ENCODE measurements around the gene SCG5.

SCG5 gene

DNA sequence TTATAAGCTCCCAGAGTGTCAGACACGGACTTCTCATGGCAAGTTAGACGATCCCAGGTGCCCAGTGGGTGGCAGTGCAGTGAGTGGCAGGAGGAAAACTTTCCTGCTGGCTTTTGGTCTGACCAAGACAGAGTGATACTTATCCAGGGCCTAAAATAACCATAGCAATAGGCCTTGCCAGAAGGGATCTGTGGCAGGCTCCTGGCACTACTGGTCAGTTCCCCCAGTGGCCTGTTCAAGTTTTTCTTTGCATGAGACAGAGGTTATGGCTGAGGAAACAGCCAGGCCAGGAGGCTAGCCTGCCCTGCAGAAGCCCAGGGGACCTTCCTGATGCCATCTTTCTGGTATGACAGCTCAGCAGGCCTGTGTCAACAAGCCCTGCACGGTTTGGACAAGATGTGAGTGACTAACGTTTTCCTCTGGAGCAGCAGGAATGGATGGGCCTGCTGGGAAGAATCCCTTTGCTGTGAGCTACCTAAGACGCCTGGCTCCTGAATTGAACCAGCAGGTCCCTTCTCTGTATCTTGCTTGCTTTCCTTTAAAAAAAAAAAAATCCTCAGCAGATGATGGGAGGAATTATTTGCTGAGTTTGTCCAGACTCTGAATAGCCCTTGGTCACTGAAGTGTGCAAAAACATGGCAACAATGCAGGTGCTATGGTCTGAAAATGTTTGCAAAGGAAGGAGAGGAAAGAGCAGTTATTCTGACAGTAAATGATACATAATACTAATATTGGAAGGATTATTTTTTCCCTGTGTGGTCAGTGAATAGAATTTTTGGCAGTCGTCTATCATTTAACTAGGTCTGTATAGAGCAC lies 18.0 kb downstream of the SCG5 start:
- no peak for DNase-seq

DNA sequence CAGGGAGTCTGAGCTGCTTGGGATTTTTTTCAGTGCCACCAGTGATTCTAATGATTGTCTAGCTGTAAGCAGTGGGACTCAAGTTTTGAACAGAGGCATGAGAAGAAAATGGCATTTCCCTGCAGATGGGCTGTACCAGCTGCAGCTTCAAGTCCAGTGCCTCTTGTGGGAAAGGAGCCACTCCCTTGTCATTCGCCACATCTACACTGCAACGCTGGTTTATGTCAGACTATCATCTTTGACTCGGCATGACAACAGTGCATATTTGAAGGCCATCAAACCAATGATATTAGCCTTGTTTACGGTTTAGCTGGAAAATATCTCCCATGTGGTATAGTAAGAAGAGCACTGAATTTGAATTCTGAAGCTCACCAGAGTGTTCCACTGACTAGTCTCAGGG lies 22.2 kb downstream of the SCG5 start:
- no peak for DNase-seq

DNA sequence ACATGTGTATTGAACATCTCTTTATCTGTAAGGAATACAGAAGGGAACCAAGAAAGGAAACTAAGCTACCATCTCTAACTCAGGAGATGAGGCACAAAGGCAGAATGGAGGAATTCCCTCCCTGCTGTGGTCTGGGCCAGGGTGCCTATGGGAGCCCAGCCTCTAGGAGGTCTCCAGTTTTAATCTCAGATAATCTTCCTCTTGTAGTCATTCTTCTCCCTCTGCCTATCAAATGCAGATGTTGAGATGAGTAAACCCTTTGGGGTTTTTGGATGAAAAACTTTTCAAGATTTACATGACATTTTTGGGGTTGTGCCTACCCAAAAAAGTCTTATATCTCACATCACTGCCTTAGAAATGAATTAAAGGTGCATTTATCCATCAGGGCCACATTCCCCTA lies 23.3 kb downstream of the SCG5 start:
- no peak for DNase-seq

DNA sequence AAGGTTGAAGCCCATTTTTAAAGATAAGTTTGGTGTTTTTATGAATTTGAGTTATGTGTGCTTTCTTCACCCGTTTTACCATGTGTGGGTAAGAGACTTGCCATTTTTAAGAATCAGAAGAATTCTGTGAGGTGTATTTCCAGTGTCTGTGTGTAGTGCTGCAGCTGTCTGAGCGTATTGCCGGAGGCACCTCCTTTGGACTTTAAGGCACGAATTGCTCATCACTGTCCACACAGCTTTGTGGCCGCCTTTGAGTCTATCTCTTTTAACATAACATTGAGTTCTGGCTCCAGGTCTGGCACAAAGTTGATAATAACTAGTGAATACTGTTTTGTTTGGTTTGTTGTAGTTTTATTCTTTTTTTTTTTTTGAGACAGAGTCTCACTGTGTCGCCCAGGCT lies 25.8 kb downstream of the SCG5 start:
- DNase-seq = no peak

DNA sequence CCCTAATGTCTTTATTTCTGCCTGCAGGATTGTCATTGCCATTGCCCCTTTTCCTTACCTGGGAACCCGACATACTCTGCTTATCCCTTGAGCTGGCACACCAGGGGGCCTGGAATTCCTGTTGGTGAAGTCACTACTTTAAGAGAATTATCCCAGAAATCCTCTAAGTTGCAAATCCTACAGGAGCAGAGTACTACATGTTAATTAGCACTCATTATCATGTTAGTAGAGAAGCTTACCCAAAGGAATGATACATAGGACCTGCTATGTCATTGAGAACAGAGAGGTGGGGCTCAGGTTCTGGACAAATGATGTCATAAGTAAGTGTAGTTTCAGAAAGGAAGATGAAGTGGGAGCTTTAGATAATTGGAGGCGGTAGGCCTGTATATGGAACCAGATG lies 27.4 kb downstream of the SCG5 start:
- no peak for DNase-seq

DNA sequence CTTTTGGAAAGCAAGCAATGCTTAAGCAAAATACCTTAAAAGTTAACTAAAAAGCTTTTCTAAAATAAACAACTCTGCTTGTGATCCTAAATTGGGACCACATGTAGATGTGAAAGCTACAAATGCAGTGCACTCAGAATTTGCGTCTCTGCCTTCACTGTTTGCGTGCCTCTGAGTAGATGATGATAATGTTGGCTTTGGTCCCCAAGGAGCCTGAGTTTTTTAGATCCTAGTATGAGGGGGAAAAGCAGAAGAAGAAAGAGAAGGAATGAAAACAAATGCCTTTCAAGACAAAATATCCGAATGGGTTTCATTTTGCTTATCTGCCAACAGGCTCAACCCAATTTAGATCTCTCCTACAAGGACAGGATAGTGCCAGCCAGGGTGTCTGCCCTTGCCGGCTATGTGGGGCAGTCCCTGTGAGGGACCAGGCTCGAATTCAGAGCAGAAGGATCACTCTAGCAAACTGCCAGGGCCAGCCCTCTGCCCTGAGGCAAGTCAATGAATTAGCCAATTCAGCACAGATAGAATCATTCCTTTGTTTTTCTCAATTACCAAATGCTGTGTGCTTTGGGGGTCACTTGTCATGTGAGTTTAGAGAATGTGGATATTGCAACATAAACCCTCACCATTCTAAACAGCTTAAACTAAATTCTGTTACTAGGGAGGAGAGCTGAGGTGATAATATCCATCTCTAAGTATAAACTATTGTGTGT lies 28.5 kb downstream of the SCG5 start:
- no peak for DNase-seq

DNA sequence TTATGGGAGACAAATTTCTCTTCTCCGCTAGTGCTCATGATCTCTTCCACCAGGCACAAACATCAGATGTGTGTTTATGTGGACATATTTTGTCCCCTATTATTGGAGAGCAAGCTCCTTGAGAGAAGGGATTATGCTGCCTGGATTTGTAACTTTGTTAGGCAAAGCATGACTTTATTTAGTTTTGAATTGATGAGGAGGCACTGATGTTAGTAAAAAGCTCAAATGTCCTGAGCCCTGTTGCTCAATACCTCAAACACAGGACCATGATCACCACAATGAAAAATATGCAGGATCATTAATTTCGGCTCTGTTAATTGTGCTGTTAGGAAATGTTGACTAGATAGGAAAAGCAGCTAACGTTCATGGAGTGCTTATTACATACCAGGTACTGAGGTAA lies 29.1 kb downstream of the SCG5 start:
- DNase-seq = no peak

DNA sequence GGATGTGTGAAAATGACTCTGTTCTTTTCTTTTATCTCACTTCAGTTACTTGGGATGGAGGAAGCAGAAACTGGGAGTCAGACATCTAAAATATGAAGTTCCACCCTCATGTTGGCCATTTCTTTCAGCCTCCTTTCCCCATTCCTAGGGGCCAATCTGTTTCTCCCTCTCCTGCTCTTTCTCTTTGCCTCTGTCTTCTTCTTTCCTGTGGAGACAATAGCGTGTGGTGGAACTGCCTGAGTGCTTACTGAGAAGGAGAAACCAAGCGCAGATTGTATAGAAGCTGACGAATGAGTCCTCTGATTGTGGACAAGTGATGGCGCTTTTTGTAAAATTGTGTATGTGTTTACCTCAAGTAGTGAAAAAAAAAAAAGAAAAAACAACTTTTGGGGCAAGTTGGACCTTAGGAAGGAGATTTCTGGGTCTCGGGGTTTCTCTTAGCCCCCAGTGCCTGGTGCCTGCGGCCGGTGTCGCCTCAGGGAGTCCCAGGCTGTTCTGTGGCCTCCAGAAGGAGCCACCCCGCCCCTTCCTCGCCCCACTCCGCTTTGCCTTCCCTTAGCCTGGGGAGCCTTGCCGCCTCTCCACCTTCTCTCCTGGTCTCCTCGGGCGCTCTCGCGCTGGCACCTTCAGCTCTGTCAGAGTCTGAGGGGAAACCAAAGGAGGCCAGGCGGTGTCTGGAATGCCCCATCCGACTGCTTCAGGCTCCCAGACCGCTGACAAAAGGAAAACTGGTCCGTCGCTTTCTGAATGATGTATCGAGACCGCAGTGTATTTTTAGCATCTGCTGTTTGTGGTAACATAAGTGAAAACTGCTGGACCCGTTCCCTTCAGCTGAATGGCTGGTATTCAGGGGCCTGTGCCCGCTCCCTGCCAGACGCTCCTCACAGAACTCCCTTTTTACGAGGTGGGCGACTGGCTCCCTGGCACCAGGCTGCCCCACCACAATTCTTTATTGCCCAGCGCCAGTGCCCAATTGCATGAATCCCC lies 30.1 kb downstream of the SCG5 start:
- no peak for DNase-seq

DNA sequence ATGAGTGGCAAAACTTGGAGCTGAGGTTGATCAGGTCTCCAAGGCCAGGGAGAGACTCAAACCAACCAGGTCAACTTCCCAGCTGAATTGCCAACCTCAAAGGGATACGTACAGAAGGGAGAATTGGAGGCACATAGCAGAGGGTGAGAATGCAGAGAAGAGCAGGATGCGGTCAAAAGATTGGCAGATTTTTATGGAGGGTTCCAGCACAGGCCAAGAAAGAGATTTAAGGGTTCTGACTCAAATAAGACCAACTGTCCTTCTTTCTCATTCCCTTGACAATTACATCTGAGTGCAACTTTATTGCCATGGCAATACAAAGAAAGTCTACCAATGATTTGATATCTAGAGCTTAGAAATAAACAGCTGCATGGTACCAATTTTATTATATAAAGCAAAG lies 33.2 kb downstream of the SCG5 start:
- DNase-seq = no peak

DNA sequence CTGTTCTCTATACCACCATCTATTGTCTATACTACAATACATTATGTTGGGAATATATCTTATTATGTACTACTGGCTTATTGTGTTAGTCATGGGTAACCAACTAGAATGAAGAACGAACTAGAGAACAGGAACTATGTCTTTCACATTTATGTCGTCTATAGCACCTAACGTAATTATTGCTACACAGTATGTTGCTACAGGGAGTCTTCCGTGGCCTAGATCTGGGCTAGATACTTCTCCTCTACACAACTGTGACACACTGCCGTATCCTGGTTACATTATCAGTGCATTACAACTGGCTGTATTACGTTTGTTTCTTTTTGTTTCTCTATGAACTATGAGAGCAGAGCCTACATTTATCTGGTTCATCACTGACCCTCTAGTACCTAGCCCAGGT lies 34.0 kb downstream of the SCG5 start:
- no peak for DNase-seq

DNA sequence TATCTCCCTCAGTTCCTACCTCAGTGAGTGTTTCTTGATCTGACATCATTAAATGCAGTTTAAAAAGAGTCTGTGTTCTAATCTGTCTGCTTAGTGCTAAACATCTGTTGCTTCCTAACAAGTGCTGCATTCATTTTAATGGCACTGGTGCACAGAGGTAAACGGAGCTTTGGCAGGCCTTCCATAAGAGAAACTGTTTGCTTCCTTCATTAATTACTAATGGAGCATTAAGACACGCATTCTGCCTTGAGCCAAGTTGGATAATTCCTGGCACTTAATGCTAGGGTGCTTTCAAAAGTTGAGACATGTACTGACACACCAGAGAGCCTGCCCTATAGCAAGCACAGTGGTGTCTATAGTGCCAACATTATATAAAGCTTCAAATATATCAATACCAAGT lies 34.7 kb downstream of the SCG5 start:
- DNase-seq = no peak

DNA sequence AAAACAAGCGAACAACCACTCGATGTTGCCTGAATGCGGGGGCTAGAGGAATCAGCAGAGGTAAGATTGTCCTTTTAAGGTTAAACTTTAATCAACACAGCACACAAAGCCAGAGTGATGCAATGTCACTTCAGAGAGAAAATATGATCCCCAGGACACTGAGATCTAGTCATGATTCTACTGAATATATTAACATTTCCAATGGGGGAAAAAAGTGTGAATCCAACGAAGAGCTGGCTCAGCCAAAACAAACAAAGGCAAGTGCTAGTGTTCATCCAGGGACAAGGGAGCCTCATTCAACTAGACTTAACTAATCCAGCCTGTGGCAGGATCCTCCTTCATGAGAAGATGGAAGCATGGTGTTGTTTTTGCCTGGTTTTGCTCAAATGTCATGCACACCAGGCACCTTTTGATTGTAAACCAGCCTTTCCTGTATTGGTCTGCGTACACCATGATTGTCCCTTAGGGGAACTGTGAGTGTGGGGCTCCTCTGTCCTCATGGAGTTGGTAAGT lies 35.8 kb downstream of the SCG5 start:
- no peak for DNase-seq

DNA sequence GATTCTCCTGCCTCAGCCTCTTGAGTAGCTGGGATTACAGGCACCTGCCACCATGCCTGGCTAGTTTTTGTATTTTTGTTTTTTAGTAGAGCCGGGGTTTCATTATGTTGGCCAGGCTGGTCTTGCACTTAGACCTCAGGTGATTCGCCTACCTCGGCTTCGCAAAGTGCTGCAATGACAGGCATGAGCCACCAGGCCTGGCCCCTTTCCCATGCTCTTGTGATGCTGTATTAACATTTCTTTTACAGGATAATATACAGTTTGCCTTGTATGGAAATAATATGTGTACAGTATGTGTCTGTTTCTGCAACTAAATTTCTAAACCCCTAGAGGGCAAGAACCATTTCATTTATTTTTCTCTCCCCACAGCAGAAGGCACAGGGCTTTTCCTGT lies 37.8 kb downstream of the SCG5 start:
- no peak for DNase-seq

DNA sequence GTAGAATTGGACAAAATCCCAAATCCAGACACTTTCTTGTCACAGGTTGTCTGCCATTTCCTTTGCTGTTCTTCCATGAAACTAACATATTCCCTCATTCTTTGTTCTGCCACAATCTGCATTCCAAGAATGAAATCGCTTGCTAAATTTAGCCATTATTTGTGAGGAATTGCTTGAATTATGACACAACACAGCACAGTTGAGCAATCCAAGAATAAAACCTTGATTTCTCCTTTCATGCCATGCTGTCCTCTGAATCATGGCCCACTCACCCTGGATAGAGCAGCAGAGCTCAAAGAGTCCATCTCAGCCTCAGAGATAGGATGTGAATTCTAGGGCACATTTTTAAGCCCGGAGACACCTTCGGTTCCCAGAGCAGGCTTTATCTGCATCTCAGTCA lies 41.1 kb downstream of the SCG5 start:
- DNase-seq = no peak

DNA sequence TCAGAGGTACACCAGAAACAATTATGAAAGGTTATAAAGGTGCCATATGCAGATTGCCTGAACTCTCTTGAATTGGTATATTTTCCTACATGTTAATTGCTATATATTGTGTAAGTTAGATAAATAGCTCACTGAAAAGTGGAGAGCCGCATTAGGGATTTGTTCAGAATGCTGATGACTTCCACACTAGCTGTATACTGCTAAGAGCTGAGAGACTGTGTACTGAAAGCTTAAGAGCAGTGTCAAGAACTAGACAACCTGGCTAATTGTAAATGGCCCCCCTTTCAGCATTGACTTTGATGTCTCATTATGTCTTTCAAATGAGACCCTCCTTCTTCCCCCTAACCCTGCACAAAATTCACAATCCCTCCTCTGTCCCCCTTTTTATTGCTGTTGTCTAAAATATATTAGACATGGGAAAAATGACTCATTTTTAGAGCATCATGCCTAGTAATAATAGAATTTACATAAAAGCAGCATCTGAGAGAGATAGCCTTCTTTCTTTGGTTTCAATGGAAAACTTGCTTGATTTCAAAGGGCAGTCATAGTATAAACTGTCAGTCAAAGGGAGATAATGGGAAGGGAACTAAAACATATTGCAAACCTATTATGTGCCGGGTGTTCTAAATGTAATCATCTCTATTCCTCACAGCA lies 41.6 kb downstream of the SCG5 start:
- DNase-seq = no peak

DNA sequence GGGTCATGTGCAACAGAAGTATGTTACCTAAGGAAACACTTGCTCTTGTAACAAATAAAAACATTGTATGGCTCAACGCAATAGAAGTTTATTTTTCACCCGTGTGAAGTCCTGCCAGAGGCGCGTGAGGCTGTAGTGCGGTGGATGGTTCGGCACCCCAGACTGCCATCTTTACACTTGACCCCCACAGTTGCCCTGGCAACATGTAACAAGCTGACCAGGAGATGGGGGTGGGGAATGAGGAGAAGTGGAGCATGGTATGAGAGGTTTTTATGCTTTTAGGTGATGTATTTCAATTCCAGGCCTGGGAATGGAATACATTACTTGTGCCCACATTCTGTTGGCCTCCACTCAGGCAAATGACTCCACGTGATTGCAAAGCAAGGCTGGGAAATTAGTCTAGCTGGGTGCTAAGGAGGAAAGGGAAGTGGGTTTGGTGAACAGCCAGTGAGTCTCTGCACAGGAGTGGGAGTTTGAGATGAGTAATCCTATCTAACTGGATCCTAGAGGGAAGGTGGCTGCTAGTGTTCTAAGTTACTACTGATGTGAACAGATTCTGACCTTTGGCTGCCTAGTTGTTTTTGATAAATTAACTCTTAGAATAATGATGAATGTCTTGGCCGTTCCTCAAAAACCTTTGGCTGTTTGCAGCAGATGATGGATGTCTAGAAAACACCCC lies 42.5 kb downstream of the SCG5 start:
- no peak for DNase-seq

DNA sequence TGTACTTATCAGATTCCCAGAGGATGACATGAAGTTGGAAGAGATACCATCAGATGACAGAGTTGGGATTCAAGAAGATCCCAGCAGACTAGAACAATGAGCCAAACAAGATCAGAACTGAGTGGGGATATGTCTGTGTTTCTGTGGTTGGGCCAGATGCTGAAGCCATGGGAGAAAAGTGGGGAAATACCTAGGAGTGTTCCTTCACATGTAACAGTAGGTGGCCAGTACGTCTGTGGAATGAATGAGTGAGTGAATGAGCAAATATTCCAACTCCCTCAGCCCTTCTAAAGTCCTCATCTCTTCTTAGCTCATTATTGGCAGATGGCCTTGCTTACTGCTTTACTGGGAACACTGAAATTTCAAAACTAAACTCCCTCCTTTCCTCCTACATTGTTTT lies 44.1 kb downstream of the SCG5 start:
- no peak for DNase-seq

DNA sequence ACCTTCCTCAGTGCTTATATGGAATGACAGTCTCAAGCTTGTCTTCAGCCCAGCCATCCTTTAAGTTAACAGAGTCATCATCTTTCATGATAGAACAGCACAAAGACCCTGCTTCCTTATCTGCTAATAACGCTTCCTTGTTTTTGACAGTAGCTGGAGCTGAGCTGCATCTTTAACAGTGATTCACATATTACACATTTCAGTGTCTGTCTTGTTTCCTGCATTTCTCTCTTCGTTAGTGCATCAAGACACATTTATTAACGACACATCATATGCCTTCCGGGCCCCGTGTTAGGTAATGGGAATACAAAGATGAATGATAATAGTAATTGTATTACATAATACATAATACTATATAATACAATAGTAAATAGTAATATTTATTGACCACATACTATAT lies 46.0 kb downstream of the SCG5 start:
- no peak for DNase-seq

DNA sequence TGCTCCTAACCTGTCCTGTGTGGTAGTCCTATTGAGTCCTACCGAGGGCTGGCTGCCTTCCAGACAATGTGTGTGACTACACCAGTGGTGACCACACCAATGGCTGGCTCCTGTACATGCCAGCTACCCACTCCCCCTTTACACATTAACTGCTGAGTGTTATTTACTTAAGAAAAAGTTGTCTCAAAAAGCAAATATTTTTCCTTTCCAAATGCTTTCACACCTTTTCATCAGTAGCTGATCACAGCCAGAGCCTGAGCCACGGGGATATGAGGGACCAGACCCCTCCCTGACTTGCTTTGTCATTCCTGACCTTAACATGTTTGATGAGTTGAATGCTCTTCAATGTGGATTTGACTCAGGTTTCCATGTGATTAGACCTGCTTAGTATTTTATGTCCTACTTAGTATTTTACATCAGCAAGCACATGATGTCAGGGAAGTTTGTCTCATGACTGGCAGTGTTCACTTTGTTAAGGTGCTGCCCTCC lies 46.7 kb downstream of the SCG5 start:
- no peak for DNase-seq

DNA sequence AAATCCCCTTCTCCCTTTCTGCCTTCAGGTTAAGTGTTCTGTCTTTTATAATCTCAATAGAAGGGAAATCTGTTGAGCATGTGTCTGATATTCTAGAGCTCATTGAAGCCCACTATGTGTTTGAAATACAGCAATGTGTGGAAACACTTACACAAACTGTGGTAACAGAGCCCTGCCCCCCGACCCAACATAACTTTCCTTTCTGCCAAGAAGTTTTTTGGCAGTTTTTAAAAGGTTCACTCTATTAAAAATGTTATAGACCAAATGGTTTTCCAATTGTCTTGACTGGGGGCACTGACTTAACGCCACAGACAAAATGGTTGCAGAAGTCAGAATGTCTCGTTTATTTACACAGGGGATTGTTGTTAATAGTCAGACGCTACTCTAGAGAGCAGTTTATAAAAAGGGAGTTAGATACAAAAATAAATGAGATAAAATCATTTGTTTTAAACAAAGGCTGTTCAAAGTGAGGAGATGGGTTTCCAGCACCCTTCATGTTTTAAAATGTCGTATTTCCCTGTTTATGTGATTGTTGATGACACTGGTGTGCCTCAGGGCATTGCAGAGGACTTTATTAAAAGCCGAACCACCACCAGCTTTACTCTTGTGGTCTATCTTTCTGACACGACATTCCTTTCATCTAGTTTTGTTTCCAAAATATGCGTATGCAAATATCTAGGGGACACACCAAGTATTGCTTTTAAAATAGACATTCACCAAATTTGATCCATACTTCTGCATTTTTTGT lies 49.6 kb downstream of the SCG5 start:
- DNase-seq = no peak

DNA sequence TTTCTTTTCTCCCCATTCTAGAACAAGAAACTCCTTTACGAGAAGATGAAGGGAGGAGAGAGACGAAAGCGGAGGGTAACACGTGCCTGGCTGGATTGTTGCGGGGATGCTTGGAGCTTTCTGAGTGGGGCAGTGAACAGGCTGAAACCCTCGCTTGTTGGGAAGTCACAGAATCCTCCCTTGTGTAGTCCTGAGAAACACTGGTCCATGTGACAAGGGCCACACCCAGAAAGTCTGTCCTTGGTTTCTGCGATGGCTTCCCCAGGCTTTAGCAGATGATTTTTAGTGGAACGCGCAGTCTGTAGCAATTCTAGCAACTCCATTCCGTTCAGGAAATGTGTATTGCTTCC lies 50.2 kb downstream of the SCG5 start:
- DNase-seq = no peak

Data from stimulated activated CD8-positive, alpha-beta memory T cell treated with anti-CD3 and anti-CD28 coated beads, Interleukin-4, amount 100 ng/mL, for 48 hours (primary cell).